ENCODE results near the gene GAS2L2.

The GAS2L2 gene

GRCh38 chr17:35747540-35748017, 5.5 kb downstream of the GAS2L2 start:
- no peak overlapping the region for H3K27ac ChIP-seq (ENCODE audit: low read length)
- no peaks in the 10 kb centered on the region for H3K9me3 ChIP-seq (ENCODE audit: control insufficient read depth, insufficient read depth, low read length)
- H3K4me3 ChIP-seq (ENCODE audit: low read length): no peak overlapping the region
- no peaks in the 10 kb centered on the region; the same call in 1 of the 2 replicates for H3K27me3 ChIP-seq (ENCODE audit: control insufficient read depth, insufficient read depth, low read length)
- peak; percentile 86 for DNase-seq (ENCODE audit: low read depth, low spot score)
- H3K36me3 ChIP-seq (ENCODE audit: control insufficient read depth, insufficient read depth, low read length): no peaks in the 10 kb centered on the region
- no CpG with 5 or more reads among the region's 12 CpGs for WGBS (ENCODE audit: insufficient coverage, insufficient read length)
- H3K4me1 ChIP-seq (ENCODE audit: control insufficient read depth, insufficient read depth, low read length): peaks cover 2% of the 10 kb centered on the region

DNA sequence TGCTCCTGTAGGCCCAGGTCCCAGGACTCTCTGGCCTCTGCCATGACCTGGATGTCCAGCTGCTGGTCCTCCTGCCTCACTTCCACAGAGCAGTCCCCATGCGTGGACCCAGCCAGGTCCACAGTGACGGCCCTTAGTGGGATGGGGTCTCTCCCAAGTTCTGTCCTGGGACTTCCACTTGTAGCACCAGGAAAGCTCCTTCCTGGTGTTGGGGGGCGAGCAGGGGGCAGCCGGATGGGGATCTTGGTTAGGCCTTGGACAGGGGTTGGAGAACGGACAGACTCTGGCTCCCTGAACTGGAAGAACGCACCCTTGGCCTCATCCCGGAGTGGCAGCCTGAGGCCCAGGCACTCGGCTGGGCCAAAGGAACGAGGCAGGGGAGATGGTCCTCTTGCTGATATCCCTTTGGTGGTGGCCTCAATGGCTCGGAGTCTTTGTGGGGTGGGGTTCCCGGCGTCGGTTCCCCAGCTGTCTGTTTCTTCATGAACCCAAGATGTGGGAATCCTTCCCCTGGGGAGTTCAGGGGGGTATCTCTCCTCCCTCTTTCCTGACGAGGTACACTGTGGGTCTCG, 7.2 kb downstream of the GAS2L2 start:
- no peak overlapping the region for H3K4me3 ChIP-seq (ENCODE audit: low read length)
- WGBS (ENCODE audit: insufficient coverage, insufficient read length): no CpG with 5 or more reads among the region's 15 CpGs
- no peak overlapping the region for H3K27ac ChIP-seq (ENCODE audit: low read length)
- peaks cover 10% of the 10 kb centered on the region; the same call in 1 of the 2 replicates for H3K27me3 ChIP-seq (ENCODE audit: control insufficient read depth, insufficient read depth, low read length)
- no peak for DNase-seq (ENCODE audit: low read depth, low spot score)
- peaks cover 5% of the 10 kb centered on the region for H3K4me1 ChIP-seq (ENCODE audit: control insufficient read depth, insufficient read depth, low read length)
- no peaks in the 10 kb centered on the region for H3K36me3 ChIP-seq (ENCODE audit: control insufficient read depth, insufficient read depth, low read length)
- no peaks in the 10 kb centered on the region for H3K9me3 ChIP-seq (ENCODE audit: control insufficient read depth, insufficient read depth, low read length)

GRCh38 chr17:35745246-35745645, 7.8 kb downstream of the GAS2L2 start:
- H3K36me3 ChIP-seq (ENCODE audit: control insufficient read depth, insufficient read depth, low read length): no peaks in the 10 kb centered on the region
- peaks cover 1% of the 10 kb centered on the region; the same call in 1 of the 2 replicates for H3K9me3 ChIP-seq (ENCODE audit: control insufficient read depth, insufficient read depth, low read length)
- no peak overlapping the region for H3K27ac ChIP-seq (ENCODE audit: low read length)
- H3K4me1 ChIP-seq (ENCODE audit: control insufficient read depth, insufficient read depth, low read length): peaks cover 6% of the 10 kb centered on the region
- H3K4me3 ChIP-seq (ENCODE audit: low read length): no peak overlapping the region
- DNase-seq (ENCODE audit: low read depth, low spot score): no peak
- no CpG with 5 or more reads among the region's 7 CpGs for WGBS (ENCODE audit: insufficient coverage, insufficient read length)
- H3K27me3 ChIP-seq (ENCODE audit: control insufficient read depth, insufficient read depth, low read length): peaks cover 15% of the 10 kb centered on the region

GRCh38 chr17:35744830-35745229, 8.2 kb downstream of the GAS2L2 start:
- no CpG with 5 or more reads among the region's 8 CpGs for WGBS (ENCODE audit: insufficient coverage, insufficient read length)
- H3K27ac ChIP-seq (ENCODE audit: low read length): no peak overlapping the region
- H3K36me3 ChIP-seq (ENCODE audit: control insufficient read depth, insufficient read depth, low read length): no peaks in the 10 kb centered on the region
- no peak for DNase-seq (ENCODE audit: low read depth, low spot score)
- H3K27me3 ChIP-seq (ENCODE audit: control insufficient read depth, insufficient read depth, low read length): peaks cover 20% of the 10 kb centered on the region
- H3K4me1 ChIP-seq (ENCODE audit: control insufficient read depth, insufficient read depth, low read length): peaks cover 6% of the 10 kb centered on the region
- H3K4me3 ChIP-seq (ENCODE audit: low read length): no peak overlapping the region
- peaks cover 1% of the 10 kb centered on the region; the same call in 1 of the 2 replicates for H3K9me3 ChIP-seq (ENCODE audit: control insufficient read depth, insufficient read depth, low read length)

GRCh38 chr17:35743626-35744328, 9.3 kb downstream of the GAS2L2 start:
- Histone ChIP-seq H3K27ac (ENCODE audit: low read length) (no peak overlapping the region), H3K4me3 (ENCODE audit: low read length) (no peak overlapping the region), H3K27me3 (ENCODE audit: control insufficient read depth, insufficient read depth, low read length) (peaks cover 22% of the 10 kb centered on the region), H3K4me1 (ENCODE audit: control insufficient read depth, insufficient read depth, low read length) (peaks cover 6% of the 10 kb centered on the region), H3K36me3 (ENCODE audit: control insufficient read depth, insufficient read depth, low read length) (no peaks in the 10 kb centered on the region), H3K9me3 (ENCODE audit: control insufficient read depth, insufficient read depth, low read length) (peaks cover 1% of the 10 kb centered on the region; the same call in 1 of the 2 replicates)
- no CpG with 5 or more reads among the region's 7 CpGs for WGBS (ENCODE audit: insufficient coverage, insufficient read length)
- DNase-seq (ENCODE audit: low read depth, low spot score): no peak

DNA sequence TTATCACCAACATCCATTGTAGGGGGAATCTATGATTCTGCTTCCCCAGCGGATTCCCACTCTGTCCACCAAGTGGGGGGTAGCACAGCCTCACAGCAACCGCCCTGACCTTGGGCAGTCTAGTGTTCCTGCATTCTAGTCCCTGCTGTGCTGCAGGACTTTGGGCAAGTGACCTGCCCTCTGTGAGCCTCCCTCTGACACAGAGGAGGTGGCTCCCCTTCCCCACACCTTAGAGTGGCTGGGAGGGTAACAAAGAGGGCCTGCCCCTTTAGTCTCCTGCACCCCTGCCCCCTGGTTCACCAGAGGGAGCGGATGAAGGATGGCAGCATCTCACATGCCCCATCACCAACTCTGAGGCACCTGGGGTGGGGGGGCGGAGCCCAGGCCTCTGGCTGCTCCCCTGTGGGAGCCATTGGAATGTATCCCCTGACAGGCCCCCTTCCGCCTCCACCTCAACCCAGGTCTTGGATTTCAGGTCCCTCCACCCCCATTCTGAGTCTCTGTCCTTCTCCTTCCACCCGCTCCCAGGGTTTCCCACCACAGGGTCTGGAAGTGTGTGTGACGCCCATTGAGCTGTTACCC, 10.1 kb downstream of the GAS2L2 start:
- Histone ChIP-seq H3K9me3 (ENCODE audit: control insufficient read depth, insufficient read depth, low read length) (peaks cover 1% of the 10 kb centered on the region; the same call in 1 of the 2 replicates), H3K4me1 (ENCODE audit: control insufficient read depth, insufficient read depth, low read length) (peaks cover 6% of the 10 kb centered on the region), H3K36me3 (ENCODE audit: control insufficient read depth, insufficient read depth, low read length) (no peaks in the 10 kb centered on the region), H3K4me3 (ENCODE audit: low read length) (no peak overlapping the region), H3K27ac (ENCODE audit: low read length) (no peak overlapping the region), H3K27me3 (ENCODE audit: control insufficient read depth, insufficient read depth, low read length) (peaks cover 22% of the 10 kb centered on the region)
- WGBS (ENCODE audit: insufficient coverage, insufficient read length): no CpG with 5 or more reads among the region's 7 CpGs
- no peak for DNase-seq (ENCODE audit: low read depth, low spot score)

GRCh38 chr17:35742496-35742895, 10.5 kb downstream of the GAS2L2 start:
- WGBS (ENCODE audit: insufficient coverage, insufficient read length): no CpG with 5 or more reads among the region's 7 CpGs
- H3K36me3 ChIP-seq (ENCODE audit: control insufficient read depth, insufficient read depth, low read length): no peaks in the 10 kb centered on the region
- no peak for DNase-seq (ENCODE audit: low read depth, low spot score)
- H3K4me1 ChIP-seq (ENCODE audit: control insufficient read depth, insufficient read depth, low read length): peaks cover 6% of the 10 kb centered on the region
- peaks cover 22% of the 10 kb centered on the region for H3K27me3 ChIP-seq (ENCODE audit: control insufficient read depth, insufficient read depth, low read length)
- peaks cover 1% of the 10 kb centered on the region; the same call in 1 of the 2 replicates for H3K9me3 ChIP-seq (ENCODE audit: control insufficient read depth, insufficient read depth, low read length)
- no peak overlapping the region for H3K4me3 ChIP-seq (ENCODE audit: low read length)
- no peak overlapping the region for H3K27ac ChIP-seq (ENCODE audit: low read length)

DNA sequence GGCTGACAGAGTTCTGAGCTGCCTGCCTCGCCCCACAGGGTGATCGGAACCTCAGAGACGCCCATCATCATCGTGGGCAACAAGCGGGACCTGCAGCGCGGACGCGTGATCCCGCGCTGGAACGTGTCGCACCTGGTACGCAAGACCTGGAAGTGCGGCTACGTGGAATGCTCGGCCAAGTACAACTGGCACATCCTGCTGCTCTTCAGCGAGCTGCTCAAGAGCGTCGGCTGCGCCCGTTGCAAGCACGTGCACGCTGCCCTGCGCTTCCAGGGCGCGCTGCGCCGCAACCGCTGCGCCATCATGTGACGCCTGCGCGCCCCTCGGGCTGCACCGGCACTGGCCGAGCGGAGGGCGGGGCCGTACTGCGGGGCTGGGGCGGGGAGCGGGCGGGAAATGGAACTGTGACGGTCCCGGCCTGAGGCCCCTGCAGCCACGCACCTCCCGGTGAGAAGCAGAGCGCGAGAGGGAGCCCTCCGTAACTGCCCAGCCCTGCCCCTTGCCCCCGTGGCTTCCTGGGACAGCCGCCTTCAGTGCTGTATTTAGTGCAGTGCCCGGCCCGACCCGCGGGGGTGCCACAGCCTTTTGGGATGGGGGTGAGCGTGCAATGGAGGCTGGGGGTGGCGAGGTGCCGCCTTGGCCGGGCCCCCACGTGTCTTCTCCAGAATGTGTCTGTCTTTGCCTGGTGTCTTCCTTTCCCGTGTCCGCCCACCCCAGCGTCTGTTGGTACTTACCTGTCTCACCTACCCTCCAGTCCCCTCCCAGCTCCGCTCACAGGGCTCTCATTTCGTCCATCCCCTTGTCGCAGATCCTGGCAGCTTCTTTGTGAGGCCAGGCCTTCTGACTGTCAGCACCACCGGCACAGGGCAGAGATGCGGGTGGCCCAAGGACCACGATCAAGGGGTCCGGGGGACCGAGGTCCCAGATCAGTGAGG, 11.8 kb downstream of the GAS2L2 start:
- WGBS (ENCODE audit: insufficient coverage, insufficient read length): no CpG with 5 or more reads among the region's 73 CpGs
- DNase-seq (ENCODE audit: low read depth, low spot score): peak; percentile 41
- no peaks in the 10 kb centered on the region for H3K36me3 ChIP-seq (ENCODE audit: control insufficient read depth, insufficient read depth, low read length)

DNA sequence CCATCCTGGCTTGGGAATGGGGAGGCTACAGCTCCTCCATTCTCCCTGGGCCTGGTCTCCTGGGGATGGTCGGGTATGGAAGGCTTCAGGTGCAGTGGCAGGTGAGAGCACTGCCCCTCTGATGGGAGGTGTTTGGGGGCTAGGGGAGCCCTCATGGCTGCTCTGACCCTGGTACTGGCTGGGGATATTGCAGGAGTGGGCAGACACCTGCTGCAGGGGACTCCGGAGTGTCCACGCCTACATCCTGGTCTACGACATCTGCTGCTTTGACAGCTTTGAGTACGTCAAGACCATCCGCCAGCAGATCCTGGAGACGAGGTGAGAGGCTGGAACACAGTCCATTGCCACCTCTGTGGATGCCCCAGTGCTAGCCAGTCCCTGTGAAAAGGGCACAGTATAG, 12.8 kb downstream of the GAS2L2 start:
- H3K36me3 ChIP-seq (ENCODE audit: control insufficient read depth, insufficient read depth, low read length): no peaks in the 10 kb centered on the region
- no peak overlapping the region for H3K4me3 ChIP-seq (ENCODE audit: low read length)
- H3K4me1 ChIP-seq (ENCODE audit: control insufficient read depth, insufficient read depth, low read length): peaks cover 6% of the 10 kb centered on the region
- H3K9me3 ChIP-seq (ENCODE audit: control insufficient read depth, insufficient read depth, low read length): peaks cover 1% of the 10 kb centered on the region; the same call in 1 of the 2 replicates
- DNase-seq (ENCODE audit: low read depth, low spot score): no peak
- peaks cover 22% of the 10 kb centered on the region for H3K27me3 ChIP-seq (ENCODE audit: control insufficient read depth, insufficient read depth, low read length)
- H3K27ac ChIP-seq (ENCODE audit: low read length): no peak overlapping the region
- WGBS (ENCODE audit: insufficient coverage, insufficient read length): no CpG with 5 or more reads among the region's 7 CpGs

More for the DNA sequence above, 11.8 kb downstream of the GAS2L2 start:
- H3K27ac ChIP-seq (ENCODE audit: low read length): no peak overlapping the region
- peak overlapping the region; percentile 10; the same call in 1 of the 2 replicates for H3K4me3 ChIP-seq (ENCODE audit: low read length)
- H3K9me3 ChIP-seq (ENCODE audit: control insufficient read depth, insufficient read depth, low read length): peaks cover 1% of the 10 kb centered on the region; the same call in 1 of the 2 replicates
- H3K27me3 ChIP-seq (ENCODE audit: control insufficient read depth, insufficient read depth, low read length): peaks cover 22% of the 10 kb centered on the region
- H3K4me1 ChIP-seq (ENCODE audit: control insufficient read depth, insufficient read depth, low read length): peaks cover 6% of the 10 kb centered on the region

Data from iPS DF 6.9 (cell line).